Activated CD4-positive, alpha-beta T cell treated with anti-CD3 and anti-CD28 coated beads for 24 hours (primary cell): ENCODE results near the gene PPARA.

Experiments
- DNase-seq, 2 donors: peaks; one replicate each; pipeline ENCODE4 v3.0.0-alpha.2; 2020; ENCODE audit warnings: low read depth in 2 of 2

The PPARA gene

DNA sequence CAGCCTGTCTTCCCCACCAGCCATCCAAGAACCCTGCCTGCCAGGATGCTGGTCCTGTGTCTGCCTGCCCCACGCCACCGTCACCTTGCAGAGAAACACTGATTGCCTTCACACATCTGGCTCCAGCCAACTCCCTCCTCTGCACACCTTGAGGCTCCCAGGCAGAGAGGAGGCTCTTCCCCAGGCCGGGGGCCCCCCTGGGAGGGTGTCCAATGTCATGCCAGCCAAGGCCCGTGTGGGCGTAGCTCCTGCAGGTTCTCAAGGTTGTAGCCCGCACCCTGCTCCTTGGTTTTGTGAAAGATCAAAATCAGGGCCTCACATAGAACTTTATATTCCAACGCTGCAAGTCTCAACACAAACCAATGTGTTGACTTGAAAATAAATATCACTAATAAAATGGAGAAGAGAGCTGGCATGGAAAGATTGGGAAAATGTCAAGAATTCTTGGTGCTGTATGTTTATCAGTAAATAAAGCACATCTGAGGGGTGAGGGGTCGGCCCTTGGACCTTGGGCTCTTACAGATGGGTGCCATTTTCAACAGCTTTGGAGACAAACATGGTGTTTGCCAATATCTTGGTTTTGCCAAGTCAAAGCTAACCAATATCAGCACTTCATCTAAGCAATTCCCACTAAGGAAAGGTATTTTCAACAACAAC, 6.7 kb upstream of the PPARA start:
- DNase-seq = no peak

- no peak for DNase-seq
These were observed 4.9 kb upstream of the PPARA start for GRCh38 chr22:46145361-46145851.

DNA sequence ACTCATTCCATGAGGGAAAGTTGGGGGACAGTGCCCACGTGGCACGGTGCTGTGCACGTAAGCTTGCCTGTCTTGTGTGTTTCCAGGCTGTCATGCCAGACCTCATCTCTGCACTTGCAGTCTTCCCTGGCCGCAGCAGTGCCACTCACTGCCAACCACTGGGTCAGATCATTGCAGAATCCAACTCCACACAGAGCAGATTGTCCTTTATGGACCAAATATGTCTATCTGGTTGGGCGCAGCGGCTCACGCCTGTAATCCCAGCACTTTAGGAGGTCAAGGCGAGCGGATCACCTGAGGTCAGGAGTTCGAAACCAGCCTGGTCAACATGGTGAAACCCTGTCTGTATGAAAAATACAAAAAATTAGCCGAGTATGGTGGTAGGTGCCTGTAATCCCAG, 4.4 kb upstream of the PPARA start:
- no peak for DNase-seq

- no peak for DNase-seq
These were observed 4.0 kb upstream of the PPARA start for GRCh38 chr22:46146329-46146728.

DNA sequence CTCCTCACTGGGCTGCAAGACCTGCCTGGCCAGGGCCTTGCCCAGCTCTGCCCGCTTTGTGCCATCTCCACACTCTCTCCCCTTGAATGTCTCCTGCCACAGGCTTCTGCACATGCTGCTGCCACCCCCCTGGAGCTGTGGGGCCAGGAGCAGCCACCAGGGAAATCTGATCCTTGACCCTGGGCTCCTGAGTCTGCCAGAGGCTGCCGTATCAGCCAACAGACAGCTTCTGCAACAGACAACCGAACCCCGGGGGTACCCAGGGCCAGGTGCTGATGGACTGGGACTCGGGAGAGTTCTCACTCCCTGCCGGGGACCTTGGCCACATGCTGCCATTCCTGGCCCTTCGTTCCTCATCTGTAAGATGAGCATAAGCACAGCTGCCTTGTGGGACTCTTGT, 3.3 kb upstream of the PPARA start:
- DNase-seq = no peak

DNA sequence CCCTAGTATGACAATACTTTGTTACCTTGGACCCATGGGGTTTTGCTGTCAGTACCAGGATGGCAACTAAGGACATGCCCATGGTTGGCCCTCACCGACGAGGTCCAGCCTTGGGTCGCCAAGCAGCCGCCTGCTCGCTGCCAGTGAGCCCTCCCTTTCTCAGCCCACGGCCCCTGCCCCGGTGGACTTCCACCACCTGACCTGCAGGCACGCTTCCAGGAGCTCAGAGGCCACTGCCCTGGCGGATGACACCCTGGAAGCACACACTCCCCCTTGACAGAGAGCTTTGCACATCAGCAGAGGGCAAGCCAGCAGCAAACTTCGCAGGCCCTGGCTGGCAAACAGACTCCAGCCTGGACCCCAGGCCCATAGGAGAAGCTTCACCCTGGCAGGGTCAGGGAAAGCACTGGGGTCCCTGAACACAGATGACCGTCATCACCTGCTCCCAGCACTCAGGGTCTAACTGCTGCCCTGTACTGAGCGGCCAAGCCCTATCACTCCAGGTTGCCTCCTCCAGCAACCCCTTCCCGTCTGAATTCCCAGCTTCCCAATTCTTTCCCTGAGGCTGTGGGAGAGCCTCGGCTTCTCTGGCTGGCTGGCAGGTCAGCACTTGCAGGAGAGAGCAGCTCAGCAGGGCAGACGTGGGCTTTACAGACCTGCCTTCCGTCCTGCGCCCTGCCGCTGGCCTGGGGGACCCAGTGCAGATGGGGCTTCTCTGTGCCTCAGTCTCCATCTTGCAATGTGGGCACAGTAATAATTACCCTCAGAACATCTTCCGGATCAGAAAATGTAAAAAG, 2.7 kb upstream of the PPARA start:
- DNase-seq = no peak

GRCh38 chr22:46148336-46148735, 2.0 kb upstream of the PPARA start:
- DNase-seq = no peak

- DNase-seq = no peak
These were observed 1.4 kb upstream of the PPARA start for GRCh38 chr22:46148816-46149511.

- no peak for DNase-seq
These were observed 753 bp upstream of the PPARA start for GRCh38 chr22:46149512-46150033.

DNA sequence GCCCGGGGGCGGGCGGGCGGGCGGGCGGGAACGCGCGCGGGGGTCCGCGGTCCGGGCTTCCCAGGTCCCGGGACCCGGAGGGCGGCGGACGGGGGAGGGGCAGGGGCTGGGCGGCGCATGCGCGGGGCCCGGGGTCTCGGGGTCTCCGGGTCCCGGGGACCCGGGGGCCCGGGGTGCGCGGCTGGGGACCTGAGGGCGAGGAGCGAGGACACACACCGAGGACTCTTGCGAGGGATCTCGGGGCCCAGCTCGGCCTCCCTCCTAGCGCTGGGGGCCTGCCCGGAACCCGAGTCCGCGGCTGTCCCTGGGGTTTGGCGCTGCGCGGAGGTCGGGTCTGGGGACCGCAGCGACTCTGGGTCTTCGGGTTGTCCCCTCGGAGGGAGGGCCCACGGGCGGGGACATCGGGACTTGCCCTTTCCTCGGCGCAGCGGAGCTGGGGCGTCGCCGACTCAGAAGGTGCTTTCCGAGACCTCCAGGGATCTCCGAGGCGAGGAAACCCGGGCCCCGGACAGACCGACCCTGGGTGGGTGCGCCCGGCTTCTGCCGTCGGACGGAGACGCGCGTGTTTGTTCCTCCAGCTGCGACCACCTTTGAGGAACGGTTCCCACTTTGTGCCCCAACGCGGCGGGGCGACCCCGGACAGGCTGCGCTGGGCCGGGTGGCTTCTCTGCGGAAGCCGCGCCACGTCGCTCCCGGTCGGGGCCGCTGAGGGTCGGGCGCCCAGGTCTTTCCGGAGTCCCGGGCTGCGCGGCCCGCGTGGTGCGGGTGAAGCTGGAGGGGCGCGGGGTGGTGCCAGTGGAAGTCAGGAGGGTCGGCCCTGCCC, 540 bp downstream of the PPARA start:
- DNase-seq = peak; percentile 15 to 29

- DNase-seq = no peak
These were observed 3.6 kb downstream of the PPARA start for GRCh38 chr22:46153930-46154329.

DNA sequence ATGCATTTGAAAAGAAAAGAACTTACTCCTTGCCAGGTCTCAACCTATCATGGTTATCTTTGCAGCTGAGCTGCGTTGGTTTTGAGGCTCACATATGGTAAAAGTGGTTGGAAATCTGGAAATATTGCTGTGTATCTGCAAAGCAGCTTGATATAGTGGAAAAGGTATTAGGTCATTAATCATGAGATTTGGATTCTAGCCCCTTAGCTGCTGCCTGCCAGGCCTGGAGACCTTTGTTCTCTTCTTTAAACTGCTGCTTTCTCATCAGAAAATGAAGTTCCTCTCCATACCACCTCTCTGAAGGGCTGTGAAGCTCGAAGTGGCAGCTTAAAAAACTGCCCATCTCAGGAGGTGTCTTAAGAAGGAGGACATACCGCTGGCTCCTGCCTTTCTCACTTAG, 5.7 kb downstream of the PPARA start:
- no peak for DNase-seq

GRCh38 chr22:46158283-46158682, 8.0 kb downstream of the PPARA start:
- no peak for DNase-seq

DNA sequence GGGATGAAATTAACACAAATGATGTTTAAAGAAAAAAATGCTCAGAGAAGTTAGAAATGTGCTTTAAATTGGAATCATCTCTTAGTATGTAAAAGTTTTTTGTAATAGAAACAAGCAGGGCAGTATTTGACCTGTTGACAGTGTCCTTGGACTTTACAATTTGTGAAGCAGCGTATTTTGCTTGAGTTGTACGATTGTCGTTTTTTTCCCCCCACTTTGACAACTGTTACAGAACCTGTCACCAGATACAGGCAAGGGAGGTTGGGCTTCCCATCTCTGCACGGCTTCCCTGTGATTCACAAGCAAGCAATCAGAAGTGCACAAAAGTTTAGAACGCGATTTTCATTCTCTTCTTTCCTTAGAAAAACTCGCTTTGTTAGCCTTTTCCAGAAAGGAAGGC, 8.9 kb downstream of the PPARA start:
- no peak for DNase-seq

DNA sequence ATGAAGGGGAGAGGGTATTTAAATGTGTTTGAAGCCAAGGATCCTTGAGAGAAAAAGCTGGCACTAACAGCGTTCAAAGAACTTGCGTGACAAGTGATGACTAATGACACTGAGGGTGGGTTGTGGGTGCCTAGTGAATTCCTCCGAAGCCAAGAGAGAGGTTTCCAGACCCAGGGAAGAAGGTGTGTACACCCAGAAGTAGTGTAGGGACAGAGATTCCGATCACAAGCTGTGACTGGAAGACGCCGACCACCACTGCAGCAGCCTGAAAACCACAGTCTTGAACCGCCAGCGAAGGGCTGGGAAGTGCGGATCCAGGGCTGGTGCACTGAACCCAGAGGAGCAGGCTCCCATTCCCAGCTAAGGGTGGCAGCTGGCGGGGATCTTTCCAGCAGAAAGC, 9.5 kb downstream of the PPARA start:
- DNase-seq = no peak

GRCh38 chr22:46162285-46162684, 12.0 kb downstream of the PPARA start:
- no peak for DNase-seq

- DNase-seq = no peak
These were observed 12.6 kb downstream of the PPARA start for GRCh38 chr22:46162771-46163556.

DNA sequence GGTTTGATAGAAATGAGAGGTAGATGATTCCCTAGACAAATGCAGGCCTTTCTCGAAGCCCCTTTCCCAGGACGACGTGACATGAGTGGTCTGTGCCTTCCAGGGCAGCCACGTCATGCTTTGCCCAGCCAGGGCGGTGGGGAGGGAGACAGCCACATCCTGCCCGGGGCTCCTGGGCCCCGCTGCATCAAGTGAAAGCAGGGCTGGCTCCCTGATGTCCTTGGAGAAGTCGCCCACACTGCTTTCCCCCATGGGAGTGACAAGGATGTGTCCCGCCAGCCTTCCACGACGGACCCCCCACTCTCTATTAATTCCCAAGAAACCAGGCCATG, 13.2 kb downstream of the PPARA start:
- DNase-seq = no peak

DNA sequence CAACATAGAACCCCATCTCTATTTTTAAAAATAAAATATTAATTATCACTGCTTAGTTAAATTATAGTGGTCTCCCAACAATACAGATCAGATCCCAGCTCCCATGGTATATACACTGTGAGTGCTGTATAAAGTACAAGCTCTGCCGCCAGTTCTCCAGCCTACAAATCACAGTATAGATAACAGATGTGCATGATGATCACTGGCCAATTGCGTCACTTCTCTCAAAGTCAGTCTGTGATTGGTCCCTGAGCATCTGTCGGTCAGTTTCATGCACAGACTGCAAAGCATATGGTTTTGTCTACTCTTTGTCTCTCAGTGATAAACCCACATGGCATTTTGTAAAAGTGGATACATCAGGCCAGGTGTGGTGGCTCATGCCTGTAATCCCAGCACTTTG, 15.7 kb downstream of the PPARA start:
- DNase-seq = no peak

DNA sequence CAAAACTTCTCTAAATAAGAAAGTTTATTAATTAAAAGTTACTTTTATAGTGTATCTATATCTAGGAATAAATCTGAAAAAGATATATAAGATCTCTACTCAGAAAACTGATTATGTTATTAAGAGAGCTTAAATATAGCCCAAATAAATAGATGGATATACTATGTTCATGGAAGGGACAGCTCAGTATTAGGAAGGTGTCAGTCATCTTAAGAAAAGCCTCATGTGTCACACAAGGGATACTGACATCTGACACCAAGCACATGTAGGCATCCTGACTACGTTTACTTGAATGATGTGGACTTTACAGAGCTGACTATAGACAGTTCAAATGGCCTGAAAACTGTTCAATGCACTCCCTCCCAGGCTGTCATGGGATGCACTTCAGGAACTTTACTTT, 19.3 kb downstream of the PPARA start:
- DNase-seq = no peak

GRCh38 chr22:46171940-46172339, 21.6 kb downstream of the PPARA start:
- DNase-seq = no peak
